Measurements from ENCODE around the gene RSRC1. TPM values are rescaled to one million over a fixed set of nuclear protein-coding genes. Genes with fewer than 3 reads are reported as not detected.

RSRC1 gene
- total RNA-seq, 3 donors from 2014 or later, result 53.1 to 101 (median 59.3) TPM

GRCh38 chr3:158264894-158265293 is 155.0 kb downstream of the RSRC1 start:
- Histone ChIP-seq H3K27ac (no peak overlapping the region), H3K9me3 (peaks cover 9 to 24% of the 10 kb centered on the region in 2 donors), H3K4me1 (no peaks in the 10 kb centered on the region), H3K36me3 (no peaks in the 10 kb centered on the region), H3K27me3 (no peaks in the 10 kb centered on the region), H3K4me3 (no peak overlapping the region)
- DNase-seq (ENCODE audit: low spot score in 2 of 2), result no peak
- no peak for TF ChIP-seq POLR2AphosphoS5 (IDR thresholded peaks at IDR 0.05)
- no peak for TF ChIP-seq POLR2A (IDR thresholded peaks at IDR 0.05)
- TF ChIP-seq, protein P1, sequence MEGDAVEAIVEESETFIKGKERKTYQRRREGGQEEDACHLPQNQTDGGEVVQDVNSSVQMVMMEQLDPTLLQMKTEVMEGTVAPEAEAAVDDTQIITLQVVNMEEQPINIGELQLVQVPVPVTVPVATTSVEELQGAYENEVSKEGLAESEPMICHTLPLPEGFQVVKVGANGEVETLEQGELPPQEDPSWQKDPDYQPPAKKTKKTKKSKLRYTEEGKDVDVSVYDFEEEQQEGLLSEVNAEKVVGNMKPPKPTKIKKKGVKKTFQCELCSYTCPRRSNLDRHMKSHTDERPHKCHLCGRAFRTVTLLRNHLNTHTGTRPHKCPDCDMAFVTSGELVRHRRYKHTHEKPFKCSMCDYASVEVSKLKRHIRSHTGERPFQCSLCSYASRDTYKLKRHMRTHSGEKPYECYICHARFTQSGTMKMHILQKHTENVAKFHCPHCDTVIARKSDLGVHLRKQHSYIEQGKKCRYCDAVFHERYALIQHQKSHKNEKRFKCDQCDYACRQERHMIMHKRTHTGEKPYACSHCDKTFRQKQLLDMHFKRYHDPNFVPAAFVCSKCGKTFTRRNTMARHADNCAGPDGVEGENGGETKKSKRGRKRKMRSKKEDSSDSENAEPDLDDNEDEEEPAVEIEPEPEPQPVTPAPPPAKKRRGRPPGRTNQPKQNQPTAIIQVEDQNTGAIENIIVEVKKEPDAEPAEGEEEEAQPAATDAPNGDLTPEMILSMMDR (IDR thresholded peaks at IDR 0.05), result no peak
- intact Hi-C loops (cut with DNase I; ENCODE audit: low total_unique reads), result no loop called here

- Histone ChIP-seq H3K9me3 (peaks cover 9 to 24% of the 10 kb centered on the region in 2 donors), H3K4me1 (no peaks in the 10 kb centered on the region), H3K36me3 (no peaks in the 10 kb centered on the region), H3K27me3 (no peaks in the 10 kb centered on the region), H3K4me3 (no peak overlapping the region), H3K27ac (no peak overlapping the region)
- no peak for DNase-seq (ENCODE audit: low spot score in 2 of 2)
- intact Hi-C loops (cut with DNase I; ENCODE audit: low total_unique reads), result no loop called here
- no peak for TF ChIP-seq POLR2A (IDR thresholded peaks at IDR 0.05)
- TF ChIP-seq, protein P1 (IDR thresholded peaks at IDR 0.05), result no peak
- TF ChIP-seq POLR2AphosphoS5 (IDR thresholded peaks at IDR 0.05), result no peak
These were observed 157.1 kb downstream of the RSRC1 start for GRCh38 chr3:158267015-158267414.

- Histone ChIP-seq H3K9me3 (peaks cover 9 to 24% of the 10 kb centered on the region in 2 donors), H3K27ac (no peak overlapping the region), H3K4me1 (no peaks in the 10 kb centered on the region), H3K36me3 (no peaks in the 10 kb centered on the region), H3K4me3 (no peak overlapping the region), H3K27me3 (no peaks in the 10 kb centered on the region)
- intact Hi-C loops (cut with DNase I; ENCODE audit: low total_unique reads), result no loop called here
- DNase-seq (ENCODE audit: low spot score in 2 of 2), result no peak
- TF ChIP-seq, protein P1 (IDR thresholded peaks at IDR 0.05), result no peak
- no peak for TF ChIP-seq POLR2AphosphoS5 (IDR thresholded peaks at IDR 0.05)
- no peak for TF ChIP-seq POLR2A (IDR thresholded peaks at IDR 0.05)
These were observed 160.1 kb downstream of the RSRC1 start for GRCh38 chr3:158269942-158270341.

GRCh38 chr3:158272081-158272480 is 162.2 kb downstream of the RSRC1 start:
- TF ChIP-seq, protein P1 (IDR thresholded peaks at IDR 0.05), result no peak
- TF ChIP-seq POLR2AphosphoS5 (IDR thresholded peaks at IDR 0.05) (no peak), POLR2A (IDR thresholded peaks at IDR 0.05) (no peak)
- intact Hi-C loops (cut with DNase I; ENCODE audit: low total_unique reads), result no loop called here
- Histone ChIP-seq H3K27me3 (no peaks in the 10 kb centered on the region), H3K36me3 (no peaks in the 10 kb centered on the region), H3K4me1 (no peaks in the 10 kb centered on the region), H3K27ac (no peak overlapping the region), H3K9me3 (peaks cover 3 to 11% of the 10 kb centered on the region in 2 donors), H3K4me3 (no peak overlapping the region)
- DNase-seq (ENCODE audit: low spot score in 2 of 2), result no peak

DNA sequence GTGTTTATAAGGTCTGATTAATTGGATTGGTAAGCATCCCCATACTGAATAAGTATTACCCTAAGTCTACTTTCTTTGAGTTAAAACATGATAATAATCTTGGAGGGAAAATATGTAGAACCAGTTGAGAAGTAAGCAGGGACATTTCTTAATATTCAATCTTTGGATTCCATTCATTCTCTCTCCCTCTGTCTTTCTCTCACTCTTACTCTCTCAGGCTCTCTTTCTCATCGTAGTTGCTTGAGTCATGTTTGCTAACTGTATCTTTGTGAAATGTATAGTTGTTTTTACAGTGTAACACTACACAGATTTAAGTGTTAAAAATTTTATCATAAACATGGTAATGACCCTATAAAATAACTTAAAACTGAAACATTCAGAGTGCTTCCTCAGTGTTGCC is 163.8 kb downstream of the RSRC1 start:
- H3K4me1 ChIP-seq, result no peaks in the 10 kb centered on the region
- H3K27me3 ChIP-seq, result no peaks in the 10 kb centered on the region
- no peak overlapping the region for H3K4me3 ChIP-seq
- DNase-seq (ENCODE audit: low spot score in 2 of 2), result no peak
- H3K27ac ChIP-seq, result no peak overlapping the region
- H3K36me3 ChIP-seq, result no peaks in the 10 kb centered on the region
- no peak for TF ChIP-seq POLR2AphosphoS5 (IDR thresholded peaks at IDR 0.05)
- no peak for TF ChIP-seq POLR2A (IDR thresholded peaks at IDR 0.05)
- TF ChIP-seq, protein P1 (IDR thresholded peaks at IDR 0.05), result no peak
- no peaks in the 10 kb centered on the region for H3K9me3 ChIP-seq
- intact Hi-C loops (cut with DNase I; ENCODE audit: low total_unique reads), result no loop called here
